Stimulated activated CD8-positive, alpha-beta memory T cell treated with anti-CD3 and anti-CD28 coated beads, Interleukin-2, amount 100 ng/mL, for 1 hour (primary cell): ENCODE results near the gene SLA2.
A peak's percentile ranks its signal among the peaks of the same experiment; 100 is the strongest.
"Not testable (repeated sequence)": the region's sequence is repeated elsewhere in the genome, so short reads cannot be mapped to it uniquely, and the experiment has no call there.

Experiments
- DNase-seq, 2 donors: peaks; one replicate each; pipeline ENCODE4 v3.0.0-alpha.2; 2020; ENCODE audit warnings: low read depth in 2 of 2

SLA2 gene, protein sequence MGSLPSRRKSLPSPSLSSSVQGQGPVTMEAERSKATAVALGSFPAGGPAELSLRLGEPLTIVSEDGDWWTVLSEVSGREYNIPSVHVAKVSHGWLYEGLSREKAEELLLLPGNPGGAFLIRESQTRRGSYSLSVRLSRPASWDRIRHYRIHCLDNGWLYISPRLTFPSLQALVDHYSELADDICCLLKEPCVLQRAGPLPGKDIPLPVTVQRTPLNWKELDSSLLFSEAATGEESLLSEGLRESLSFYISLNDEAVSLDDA

DNA sequence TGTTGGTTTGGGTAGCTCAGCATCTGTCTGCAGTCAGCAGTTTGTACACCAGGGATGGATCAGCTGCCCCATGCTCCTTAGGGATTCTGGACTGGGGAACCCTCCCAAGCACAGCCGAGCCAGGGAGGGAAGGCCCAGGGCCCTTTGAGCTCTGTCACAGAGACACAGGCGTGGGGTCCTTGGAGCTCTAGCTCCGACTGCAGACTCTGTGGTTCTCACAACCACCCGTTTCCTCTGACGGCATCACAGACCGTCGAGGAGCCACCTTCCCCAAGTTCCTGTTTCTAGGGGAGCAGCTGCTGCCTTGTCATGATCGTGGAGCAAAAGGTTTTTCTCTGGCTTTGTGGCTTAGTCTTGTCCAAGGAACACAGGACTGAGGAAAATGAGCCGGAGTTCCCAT lies at the start of gene SLA2:
SLA2 (minus strand) TSS at position 199 of the 400 bp plus-strand sequence. CDS start 4,861 bp downstream, outside the sequence.
- DNase-seq: peak; percentile 43 to 45

DNA sequence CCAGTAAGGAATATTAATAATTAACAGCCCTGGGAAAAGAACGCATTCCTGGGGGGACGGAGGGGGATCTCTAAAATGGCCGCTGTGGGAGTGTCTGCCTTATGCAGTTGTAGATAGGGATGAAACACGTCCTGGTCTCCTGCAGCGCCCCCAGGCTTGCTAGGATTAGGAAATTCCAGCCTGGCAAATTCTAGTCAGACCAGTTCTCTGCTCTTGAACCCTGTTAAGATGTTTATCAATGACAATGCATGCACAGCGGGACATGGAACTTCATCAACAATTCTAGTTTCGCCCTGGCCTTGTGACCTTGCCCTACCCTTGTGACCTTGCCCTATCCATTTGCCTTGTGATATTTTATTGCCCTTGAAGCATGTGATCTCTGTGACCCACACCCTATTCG lies 49.5 kb upstream of the SLA2 start:
- not testable (repeated sequence) for DNase-seq

DNA sequence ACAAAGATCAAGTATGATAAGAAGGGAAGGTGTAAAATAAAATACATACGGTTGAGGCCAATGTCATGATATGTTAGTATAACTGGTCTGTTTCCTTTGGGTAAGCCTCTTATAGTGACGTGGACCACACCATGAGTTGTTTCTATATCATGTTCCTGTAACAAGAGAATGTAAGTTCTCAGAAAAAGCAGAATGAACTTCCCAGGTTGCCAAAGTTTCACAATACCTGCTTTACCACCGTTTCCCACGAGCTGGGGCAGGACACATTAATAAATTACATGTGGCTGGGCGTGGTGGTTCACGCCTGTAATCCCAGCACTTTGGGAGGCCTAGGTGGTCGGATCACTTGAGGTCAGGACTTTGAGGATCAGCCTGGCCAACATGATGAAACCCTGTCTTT lies 42.6 kb upstream of the SLA2 start:
- no peak for DNase-seq

DNA sequence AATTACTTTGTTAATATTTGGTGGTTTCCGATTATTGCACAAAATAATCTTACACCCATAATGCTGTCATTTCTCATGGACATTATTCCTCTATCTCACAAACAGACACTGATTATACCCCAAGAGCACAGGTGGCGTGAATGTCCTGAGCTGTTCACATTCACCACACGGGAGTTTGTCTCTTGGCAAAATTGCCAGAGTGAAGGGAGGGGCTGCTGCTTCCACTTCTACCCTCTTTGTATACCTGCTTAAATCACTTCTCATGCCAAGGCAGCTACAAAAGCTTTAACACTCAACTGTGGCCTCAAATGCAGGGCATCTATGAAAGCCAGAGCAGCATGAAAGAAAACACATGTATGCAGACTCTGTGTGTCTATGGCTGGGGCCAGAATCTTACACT lies 41.9 kb upstream of the SLA2 start:
- no peak for DNase-seq

DNA sequence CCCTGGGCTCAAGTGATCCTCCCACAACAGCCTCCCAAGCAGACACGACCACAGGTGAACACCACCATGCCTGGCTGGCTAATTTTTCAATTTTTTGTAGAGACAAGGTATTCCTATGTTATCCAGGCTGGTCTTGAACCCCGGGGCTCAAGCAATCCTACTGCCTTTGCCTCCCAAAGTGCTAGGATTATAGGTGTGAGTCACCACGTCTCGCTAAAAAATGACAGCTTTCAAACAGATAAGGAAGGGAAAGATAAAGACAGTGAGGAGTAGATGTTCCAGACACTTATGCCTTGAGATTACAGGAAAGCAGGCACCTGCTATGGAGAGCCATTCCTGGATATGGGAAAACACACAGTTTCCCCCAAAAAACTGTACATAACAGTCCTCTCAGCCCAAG lies 40.9 kb upstream of the SLA2 start:
- no peak for DNase-seq

DNA sequence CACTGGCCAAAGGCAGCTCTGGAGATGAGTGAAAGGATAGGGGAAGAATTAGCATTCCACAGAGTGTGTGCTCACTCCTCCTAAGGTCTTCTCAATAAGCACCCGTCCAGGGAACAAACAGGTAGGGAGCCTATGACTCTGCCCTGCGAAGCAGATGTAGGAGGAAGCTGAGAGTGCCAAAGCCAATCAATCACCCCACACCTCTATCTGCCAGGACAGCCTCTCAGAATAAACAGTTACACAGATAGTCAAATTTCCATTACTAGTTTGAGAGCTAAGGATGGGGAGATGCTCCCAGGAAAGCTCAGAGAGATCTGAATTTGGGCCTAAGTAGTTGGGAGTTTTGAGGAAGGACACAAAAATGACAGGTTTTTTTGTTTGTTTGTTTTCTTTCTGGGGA lies 40.5 kb upstream of the SLA2 start:
- DNase-seq: no peak

DNA sequence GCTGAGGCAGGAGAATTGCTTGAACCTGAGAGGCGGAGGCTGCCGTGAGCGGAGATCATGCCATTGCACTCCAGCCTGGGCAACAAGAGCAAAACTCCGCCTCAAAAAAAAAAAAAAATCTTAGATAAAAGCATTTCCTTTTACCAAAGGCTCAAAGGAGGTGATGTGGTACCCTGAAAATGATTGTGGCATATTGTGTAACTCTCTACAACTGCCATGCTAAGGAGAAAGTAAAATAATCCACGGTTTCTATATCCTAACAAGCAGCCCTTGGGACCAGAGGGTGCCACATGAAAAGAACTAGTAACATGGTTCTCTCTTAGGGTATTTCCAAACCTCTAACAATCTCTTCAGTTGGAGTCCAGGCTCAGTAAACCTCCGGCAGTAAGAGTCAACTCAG lies 38.8 kb upstream of the SLA2 start:
- no peak for DNase-seq

DNA sequence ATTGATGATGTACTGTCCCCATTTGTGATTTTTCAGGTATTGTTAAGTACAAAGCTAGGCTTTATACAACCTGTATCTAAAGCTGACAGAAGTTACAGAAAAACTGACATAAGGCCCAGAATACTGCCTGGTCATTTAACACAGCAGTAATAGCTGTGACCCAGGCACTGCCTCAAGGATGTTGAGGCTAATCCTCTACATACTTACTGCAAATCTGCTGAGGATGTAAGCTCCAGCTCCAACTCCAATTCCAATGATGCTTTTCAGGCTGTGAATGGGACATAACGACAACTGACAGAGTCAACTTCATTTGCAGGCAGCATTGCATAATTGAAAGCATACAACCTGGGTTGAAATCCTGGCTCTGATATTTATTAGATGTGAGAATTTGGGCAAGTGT lies 36.3 kb upstream of the SLA2 start:
- no peak for DNase-seq

DNA sequence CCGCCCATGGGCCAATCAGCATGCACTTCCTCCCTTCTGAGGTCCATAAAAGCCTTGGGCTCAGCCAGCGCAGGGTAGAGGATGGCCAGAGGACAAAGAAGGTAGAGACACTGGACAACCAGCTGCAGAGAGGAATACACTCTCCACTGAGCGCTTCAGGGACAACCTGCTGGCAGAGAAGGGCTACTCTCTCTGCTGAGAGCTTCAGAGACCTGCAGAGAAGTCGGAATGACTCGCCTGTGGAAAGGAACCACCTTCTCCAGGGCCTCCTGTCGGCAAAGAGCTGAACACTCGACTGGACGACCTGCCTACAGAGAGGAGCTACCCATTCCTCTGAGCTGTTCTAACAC lies 31.4 kb upstream of the SLA2 start:
- no peak for DNase-seq

DNA sequence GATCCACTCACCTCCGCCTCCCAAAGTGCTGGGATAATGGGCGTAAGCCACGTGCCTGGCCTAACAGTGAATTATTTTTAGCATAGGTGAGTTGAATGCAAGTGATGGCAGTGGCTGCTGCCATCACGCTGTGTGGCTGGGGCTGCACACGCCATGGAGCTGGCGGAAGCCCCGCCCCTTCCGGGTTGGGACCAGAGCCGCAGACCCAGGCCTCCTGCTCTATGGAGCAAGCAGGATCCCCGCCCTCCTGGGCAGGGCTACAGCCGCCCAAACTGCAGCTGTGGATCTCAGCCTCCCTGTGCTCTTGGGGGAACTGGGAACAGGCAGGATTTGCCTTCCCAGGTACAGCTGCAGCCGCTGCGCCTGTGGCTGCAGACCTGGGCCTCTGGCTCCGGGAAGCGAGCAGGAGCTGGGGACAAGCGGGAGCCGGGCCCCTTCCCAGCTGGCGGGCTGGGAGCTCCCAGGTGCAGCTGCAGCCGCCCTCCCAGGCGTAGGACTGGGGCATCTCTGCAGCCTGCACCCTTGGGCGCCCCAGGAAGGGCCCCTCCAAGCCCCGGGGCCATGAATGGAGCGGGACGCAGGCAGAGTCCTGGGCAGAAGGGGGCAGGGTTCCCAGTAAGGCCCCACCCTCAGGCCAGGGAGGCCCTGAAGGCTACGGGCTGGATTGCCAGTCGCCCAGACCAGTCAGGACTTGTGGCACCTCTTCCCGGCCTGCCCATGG lies 30.9 kb upstream of the SLA2 start:
- no peak for DNase-seq

DNA sequence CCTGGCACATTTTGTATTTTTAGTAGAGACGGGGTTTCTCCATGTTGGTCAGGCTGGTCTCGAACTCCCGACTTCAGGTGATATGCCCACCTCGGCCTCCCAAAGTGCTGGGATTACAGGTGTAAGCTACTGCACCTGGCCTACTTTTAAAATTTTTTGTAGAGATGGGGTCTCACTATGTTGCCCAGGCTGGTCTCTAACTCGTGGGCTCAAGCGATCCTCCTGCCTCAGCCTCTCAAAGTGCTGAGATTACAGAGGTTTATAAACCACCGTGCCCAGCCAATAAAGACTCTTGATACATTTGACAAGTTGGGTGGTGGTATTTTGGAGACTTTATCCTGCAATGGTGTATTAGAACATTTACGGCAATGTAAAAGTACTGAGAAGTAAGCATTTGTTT lies 29.5 kb upstream of the SLA2 start:
- not testable (repeated sequence) for DNase-seq

DNA sequence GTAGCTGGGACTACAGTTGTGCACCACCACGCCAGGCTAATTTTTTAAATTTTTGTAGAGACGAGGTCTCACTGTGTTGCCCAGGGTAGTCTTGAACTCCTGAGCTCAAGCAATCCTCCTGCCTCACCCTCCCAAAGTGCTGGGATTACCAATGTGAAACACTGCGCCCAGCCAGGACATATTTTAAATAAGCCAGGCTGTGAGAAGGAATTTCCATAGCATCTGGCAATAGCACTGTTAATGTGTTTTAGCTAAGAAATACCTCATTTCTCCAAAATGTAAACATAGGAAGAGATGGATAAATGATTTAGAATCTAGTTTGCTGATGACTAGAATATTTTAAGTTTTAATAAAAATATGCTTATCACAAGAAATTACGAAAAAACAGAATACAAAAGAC lies 27.0 kb upstream of the SLA2 start:
- no peak for DNase-seq

DNA sequence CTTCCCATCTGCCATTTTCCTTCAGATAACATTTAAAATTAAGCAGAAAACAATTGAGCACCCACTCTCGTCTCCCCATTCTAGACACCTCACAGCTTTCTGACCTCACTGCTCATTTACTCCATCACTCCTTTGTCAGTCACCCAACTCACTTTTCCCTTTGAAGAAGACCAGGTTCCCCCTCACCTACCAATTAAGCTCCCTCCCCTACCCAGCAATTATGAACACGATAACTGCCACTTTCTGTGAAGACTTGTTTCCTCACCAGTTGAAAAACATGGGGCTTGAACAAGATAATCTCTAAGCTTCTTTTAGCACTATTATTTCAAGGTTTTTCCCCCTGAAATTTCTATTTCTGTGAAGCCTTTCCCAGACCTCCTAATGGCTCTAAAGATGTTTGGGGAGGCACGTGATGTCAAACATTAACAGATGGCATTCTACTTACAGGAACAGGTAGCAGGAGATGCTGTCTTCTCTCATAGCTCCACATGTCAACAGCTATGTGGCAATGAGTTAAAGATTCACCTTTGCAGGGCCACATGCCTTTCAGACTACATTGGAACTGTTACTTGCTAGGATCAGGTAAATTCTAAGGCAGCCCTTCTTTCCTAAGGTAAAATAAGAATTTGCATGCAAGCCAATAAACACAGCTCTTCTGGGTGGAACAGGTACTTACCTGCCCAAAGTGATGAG lies 24.8 kb upstream of the SLA2 start:
- DNase-seq: no peak

DNA sequence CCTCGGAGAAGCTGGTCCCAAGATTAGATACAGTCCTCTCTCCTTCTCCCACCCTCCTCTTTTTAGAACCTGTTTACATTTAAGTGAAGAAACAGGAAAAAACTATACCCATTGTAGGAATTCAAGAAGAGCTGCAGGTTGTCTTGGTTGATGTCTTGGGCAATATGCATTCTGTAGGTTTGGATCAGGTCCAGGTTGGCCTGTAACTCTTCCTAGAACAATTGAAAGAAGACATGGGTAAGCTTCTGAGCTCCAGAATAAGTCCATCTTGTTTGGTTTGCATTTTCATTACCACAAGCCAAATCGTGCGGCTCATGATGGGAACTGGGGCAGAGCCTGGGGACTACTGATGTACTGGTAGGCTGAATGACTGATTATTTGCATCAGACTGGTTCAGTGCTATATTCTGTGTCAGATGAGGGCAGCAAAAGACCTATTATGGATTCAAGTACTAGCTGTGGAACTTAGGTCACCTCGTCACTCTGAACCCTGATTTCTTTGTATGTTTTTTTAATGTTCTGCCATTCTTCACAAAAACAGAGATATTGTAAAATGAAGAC lies 20.3 kb upstream of the SLA2 start:
- no peak for DNase-seq

DNA sequence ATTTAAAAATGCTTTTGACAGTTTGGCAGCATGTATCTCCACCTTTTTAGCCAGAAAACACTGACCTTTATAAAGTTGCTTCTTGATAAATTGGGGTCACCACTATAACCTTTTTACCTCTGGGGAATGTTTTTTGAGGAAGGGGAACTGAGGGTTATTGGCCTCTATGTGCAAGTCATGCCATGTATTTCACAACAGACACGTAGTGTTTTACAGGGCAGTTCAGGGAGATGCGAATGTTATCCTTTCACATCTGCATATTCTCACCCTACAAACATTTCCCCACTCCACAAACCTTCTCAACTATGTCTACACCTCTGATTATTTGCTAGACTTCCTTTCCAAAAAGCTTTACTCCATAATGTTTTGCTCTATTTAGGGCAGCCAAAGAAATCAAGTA lies 17.0 kb upstream of the SLA2 start:
- no peak for DNase-seq

DNA sequence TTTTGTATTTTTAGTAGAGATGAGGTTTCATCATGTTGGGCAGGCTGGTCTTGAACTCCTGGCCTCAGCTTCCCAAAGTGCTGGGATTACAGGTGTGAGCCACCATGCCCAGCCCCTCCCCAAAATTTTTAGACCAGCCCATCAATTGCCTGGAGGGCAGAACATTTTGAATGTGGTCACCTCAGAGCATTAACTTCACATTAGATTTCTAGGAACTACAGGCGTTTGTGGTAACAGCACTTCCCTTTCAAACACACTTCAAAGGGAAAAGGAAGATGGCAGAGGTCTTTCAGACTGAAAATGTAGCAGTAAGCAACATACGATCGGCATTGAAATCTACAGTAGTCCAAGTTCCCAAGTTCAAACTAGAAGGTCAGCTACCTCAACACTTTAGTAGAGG lies 12.3 kb upstream of the SLA2 start:
- DNase-seq: no peak

DNA sequence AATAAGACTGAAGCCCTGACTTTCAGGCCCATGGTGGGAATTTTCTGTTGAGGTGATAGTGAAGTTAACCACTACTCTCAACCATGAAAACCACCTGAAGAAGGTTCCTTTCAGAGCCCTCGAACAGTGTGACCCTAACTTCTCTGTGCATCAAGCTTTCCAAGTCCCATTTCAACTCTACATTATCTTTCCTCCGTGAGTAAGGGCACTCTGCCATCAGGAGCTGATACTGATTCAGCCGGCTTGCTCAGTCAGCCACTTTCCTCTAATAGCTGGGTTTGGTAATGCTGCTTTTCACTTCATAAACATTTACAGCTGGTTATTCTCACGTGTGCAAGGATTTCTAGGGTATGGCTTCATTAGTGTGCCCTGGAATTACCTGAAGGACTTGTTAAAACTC lies 10.7 kb upstream of the SLA2 start:
- no peak for DNase-seq

DNA sequence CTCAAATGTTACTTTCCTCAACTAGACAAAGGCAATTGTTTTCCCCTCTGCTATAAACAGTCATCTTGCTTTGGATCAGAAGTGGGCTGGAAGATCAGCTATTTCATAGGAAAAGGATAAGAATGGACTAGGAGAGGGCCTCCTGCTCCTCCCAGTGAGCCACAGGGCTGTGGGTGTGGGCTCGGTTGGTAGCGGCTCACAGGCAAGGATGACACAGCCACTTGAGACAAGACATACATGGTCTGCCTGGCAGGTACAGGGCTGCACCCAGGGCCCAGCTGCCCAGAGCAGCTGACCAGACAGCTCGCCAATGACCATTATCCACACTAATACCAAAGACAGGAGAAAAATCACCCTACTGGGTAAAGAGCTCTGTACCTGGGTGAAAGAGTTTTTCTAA lies 9.0 kb upstream of the SLA2 start:
- no peak for DNase-seq

DNA sequence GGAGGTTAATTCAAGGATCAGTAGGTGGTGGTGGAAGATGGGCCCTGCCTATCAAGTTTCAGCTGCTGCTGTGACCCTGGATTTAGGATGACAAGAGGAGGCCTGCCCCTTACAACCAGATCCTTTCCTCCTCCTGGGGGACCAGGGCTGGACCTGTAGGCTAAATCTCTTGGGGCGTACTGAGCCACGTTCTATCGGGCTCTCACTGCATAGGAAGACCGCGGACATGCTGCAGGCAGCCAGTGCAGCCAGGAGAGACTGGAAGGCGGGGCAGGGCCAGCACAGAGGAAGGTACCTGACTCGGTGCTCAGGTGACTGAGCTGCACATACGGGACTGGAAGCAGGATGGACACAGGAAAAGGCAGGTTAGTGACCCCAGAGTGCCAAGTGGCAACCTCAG lies 8.5 kb upstream of the SLA2 start:
- DNase-seq: no peak

DNA sequence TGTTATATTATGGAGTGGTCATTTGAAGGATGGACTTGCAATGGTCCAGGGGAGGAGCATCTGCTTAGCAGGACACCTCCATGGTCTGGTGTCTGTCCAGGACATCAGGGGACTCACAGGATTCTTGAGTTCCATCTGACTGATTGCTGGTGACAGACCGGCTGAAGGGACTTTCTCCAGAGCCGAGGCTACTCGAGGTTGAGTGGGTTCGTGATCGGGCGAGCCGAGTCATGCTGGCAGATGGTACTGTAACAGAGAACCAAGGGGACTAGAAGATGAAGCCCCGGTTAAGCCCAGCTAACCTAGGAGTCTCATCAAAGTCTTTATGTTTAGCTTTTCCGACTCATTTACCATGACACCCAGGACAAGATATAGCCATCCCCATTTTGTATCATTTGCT lies 7.5 kb upstream of the SLA2 start:
- no peak for DNase-seq

DNA sequence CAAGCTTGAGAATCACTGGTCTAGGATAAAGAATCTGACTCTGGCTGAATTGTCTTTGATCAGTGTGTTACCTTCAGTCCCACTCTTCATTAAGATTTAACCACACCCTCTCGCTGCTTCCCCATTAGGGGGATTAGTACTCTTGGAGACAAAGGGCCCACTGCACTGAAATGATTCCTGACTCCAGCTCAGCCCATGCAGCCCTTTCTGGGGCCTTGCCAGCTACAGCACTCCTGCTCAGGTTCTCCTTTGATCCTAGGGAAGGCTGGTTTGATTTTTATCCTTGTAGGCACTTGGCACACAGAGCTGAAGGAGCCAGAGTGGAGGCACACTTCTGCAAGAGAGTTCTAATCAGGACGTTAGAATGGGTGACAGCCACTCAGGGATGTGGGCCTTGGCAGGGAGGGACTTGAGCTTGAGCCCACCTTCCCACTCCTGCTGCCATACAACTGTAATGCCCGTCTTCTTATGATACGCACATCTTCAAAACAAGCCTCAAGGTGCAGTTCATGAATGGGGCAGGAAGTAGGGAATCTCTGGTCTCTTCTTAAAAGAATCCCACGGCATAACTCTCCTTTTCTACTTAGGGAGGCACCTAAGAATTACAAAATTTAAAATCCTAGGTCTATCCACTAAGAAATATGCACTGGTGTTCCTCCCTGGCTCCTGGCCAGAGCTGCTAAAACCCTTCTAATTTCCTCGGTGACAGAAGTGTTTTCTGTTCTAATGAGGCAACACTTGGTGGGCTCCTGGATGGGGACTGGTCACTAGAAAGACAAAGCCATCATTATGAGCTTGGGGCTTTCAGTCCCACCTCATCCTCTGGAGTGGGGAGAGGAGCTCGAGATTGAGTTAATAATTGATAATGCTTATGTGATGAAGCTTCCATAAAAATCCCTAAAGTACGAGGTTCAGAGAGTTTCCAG lies 1.5 kb upstream of the SLA2 start:
- DNase-seq: no peak

DNA sequence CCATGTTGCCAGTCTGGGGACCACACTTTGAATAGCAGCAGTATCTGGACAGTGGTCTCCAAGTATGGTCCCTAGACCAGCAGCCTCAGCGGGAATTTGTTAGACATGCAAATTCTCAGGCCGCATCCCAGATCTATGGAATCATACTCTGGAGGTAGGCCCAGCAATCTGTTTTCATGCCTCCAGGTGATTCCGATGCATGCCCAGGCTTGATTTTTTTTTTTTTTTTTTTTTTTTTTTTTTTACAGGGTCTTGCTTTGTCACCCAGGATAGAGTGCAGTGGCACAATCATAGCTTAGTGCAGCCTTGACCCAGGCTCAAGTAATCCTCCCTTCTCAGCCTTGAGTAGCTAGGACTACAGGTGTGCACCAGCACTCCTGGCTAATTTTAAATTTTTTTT lies 682 bp upstream of the SLA2 start:
- DNase-seq: no peak
